Hepatocyte (in vitro differentiated cells): Measurements from ENCODE around the gene CDRT4. TPM values are rescaled to one million over a fixed set of nuclear protein-coding genes. Genes with fewer than 3 reads are reported as not detected.
"Not testable (repeated sequence)": the region's sequence is repeated elsewhere in the genome, so short reads cannot be mapped to it uniquely, and the experiment has no call there.

Source experiments
- DNase-seq: peaks from one replicate; pipeline ENCODE4 v3.0.0-alpha.2; 2016; ENCODE audit warnings: low spot score
- H2AFZ ChIP-seq: fragments of 200-600 bp; sonication (generic); 2 replicates; pipeline ENCODE4 v1.6.0; 2016; ENCODE audit warnings: antibody characterized with exemption, mild to moderate bottlenecking
- H3K27ac ChIP-seq: fragments of 200-600 bp; sonication (generic); 2 replicates; pipeline ENCODE4 v1.5.1; 2016; ENCODE audit warnings: mild to moderate bottlenecking
- H3K27me3 ChIP-seq: fragments of 200-600 bp; sonication (generic); 2 replicates; pipeline ENCODE4 v1.6.1; 2016
- H3K36me3 ChIP-seq: fragments of 200-600 bp; sonication (generic); replicated peaks from 2 replicates; pipeline ENCODE4 v1.5.1; 2016; ENCODE audit warnings: low read depth; ENCODE audit not compliant: insufficient read depth
- H3K4me1 ChIP-seq: fragments of 200-600 bp; sonication (generic); 2 replicates; pipeline ENCODE4 v1.5.1; 2016; ENCODE audit warnings: mild to moderate bottlenecking, moderate library complexity; ENCODE audit not compliant: insufficient read depth
- H3K4me2 ChIP-seq: fragments of 200-600 bp; sonication (generic); 2 replicates; pipeline ENCODE4 v1.6.0; 2016
- H3K4me3 ChIP-seq: fragments of 200-600 bp; sonication (generic); 2 replicates; pipeline ENCODE4 v1.5.1; 2016; ENCODE audit warnings: mild to moderate bottlenecking
- H3K79me2 ChIP-seq: fragments of 200-600 bp; sonication (generic); 2 replicates; pipeline ENCODE4 v1.6.0; 2017; ENCODE audit warnings: mild to moderate bottlenecking
- H3K9me2 ChIP-seq: fragments of 200-600 bp; sonication (generic); replicated peaks from 2 replicates; pipeline ENCODE4 v1.6.0; 2017; ENCODE audit warnings: mild to moderate bottlenecking; ENCODE audit not compliant: insufficient read depth
- H3K9me3 ChIP-seq: fragments of 200-600 bp; sonication (generic); 2 replicates; pipeline ENCODE4 v1.5.1; 2016; ENCODE audit warnings: low read depth, mild to moderate bottlenecking
- H4K20me1 ChIP-seq: fragments of 200-600 bp; sonication (generic); 2 replicates; pipeline ENCODE4 v1.6.0; 2016; ENCODE audit warnings: mild to moderate bottlenecking; ENCODE audit not compliant: insufficient read depth, poor library complexity, severe bottlenecking
- CTCF ChIP-seq: fragments of 200-600 bp; sonication (generic); IDR thresholded peaks from 2 replicates; pipeline ENCODE4 v1.5.1; 2016; ENCODE audit warnings: antibody characterized with exemption, mild to moderate bottlenecking; ENCODE audit not compliant: poor library complexity
- EZH2 ChIP-seq: fragments of 200-600 bp; sonication (generic); IDR thresholded peaks from 2 replicates; pipeline ENCODE4 v1.6.1; 2016; ENCODE audit warnings: antibody characterized with exemption, mild to moderate bottlenecking, borderline replicate concordance
- EZH2phosphoT487 ChIP-seq: fragments of 200-600 bp; sonication (generic); IDR thresholded peaks from one replicate; pipeline ENCODE4 v1.6.1; 2018; ENCODE audit warnings: antibody characterized with exemption, mild to moderate bottlenecking, low read depth, moderate library complexity; ENCODE audit not compliant: unreplicated experiment, severe bottlenecking
- whole genome bisulfite sequencing: methylation state at CpG from one replicate; pipeline ENCODE4 v1.1.6; 2016; ENCODE audit warnings: low lambda C conversion rate; ENCODE audit errors: missing lambda C conversion rate; 5-methylcytosine and 5-hydroxymethylcytosine counted together
- polyA plus RNA-seq: library from polyadenylated mRNA; unstranded; fragments of >200 nt; fragmentation: Nextera tagmentation; extraction: Ambion mirVana; gene quantifications from 2 replicates; pipeline ENCODE4 v1.2.1, GENCODE V29; 2016
- total RNA-seq: library from RNA; depleted of rRNA; stranded (reverse); fragments of >200 nt; gene quantifications from 2 replicates; pipeline ENCODE4 v1.2.3, GENCODE V29; 2014

The CDRT4 gene
- total and polyA plus RNA-seq, 2 experiments from 2014 or later = 2.7 to 9.6 TPM

- Histone ChIP-seq H3K79me2 (peaks cover 5% of the 10 kb centered on the region), H2AFZ (no peak overlapping the region), H3K4me1 (no peaks in the 10 kb centered on the region), H3K9me3 (no peaks in the 10 kb centered on the region), H3K27me3 (no peaks in the 10 kb centered on the region), H3K36me3 (no peaks in the 10 kb centered on the region), H3K4me3 (no peak overlapping the region), H3K4me2 (no peak overlapping the region), H4K20me1 (no peaks in the 10 kb centered on the region), H3K9me2 (no peaks in the 10 kb centered on the region), H3K27ac (no peak overlapping the region)
- 98% methylated on average over 9 of the region's 9 CpGs for WGBS
- TF ChIP-seq CTCF = no peak
- no peak for TF ChIP-seq EZH2phosphoT487
- TF ChIP-seq EZH2 = no peak
- DNase-seq = no peak
Measured at GRCh38 chr17:15507001-15507400, 39.6 kb upstream of the CDRT4 start.

- not testable (repeated sequence) for H3K36me3 ChIP-seq
- WGBS = 95% methylated on average over 25 of the region's 32 CpGs
Measured at GRCh38 chr17:15505708-15506107, 38.3 kb upstream of the CDRT4 start.

GRCh38 chr17:15503731-15504130 is 36.3 kb upstream of the CDRT4 start:
- Histone ChIP-seq H3K4me2 (no peak overlapping the region), H3K27me3 (no peaks in the 10 kb centered on the region), H3K4me3 (no peak overlapping the region), H3K27ac (no peak overlapping the region), H3K4me1 (no peaks in the 10 kb centered on the region), H3K9me3 (no peaks in the 10 kb centered on the region), H3K36me3 (no peaks in the 10 kb centered on the region), H3K79me2 (no peaks in the 10 kb centered on the region), H2AFZ (no peak overlapping the region), H3K9me2 (no peaks in the 10 kb centered on the region), H4K20me1 (no peaks in the 10 kb centered on the region)
- TF ChIP-seq EZH2phosphoT487 (no peak), EZH2 (no peak), CTCF (no peak)
- DNase-seq = no peak
- WGBS = 96% methylated on average over 2 of the region's 2 CpGs

More at GRCh38 chr17:15505708-15506107, 38.3 kb upstream of the CDRT4 start:
- not testable (repeated sequence) for H3K9me3 ChIP-seq, H3K4me2 ChIP-seq, H3K27ac ChIP-seq, H2AFZ ChIP-seq, H3K79me2 ChIP-seq, H3K27me3 ChIP-seq, H3K4me3 ChIP-seq, H4K20me1 ChIP-seq, H3K4me1 ChIP-seq, DNase-seq, H3K9me2 ChIP-seq

- peak overlapping the region; percentile 59 for H3K4me2 ChIP-seq
- DNase-seq = peak; percentile 92
- TF ChIP-seq CTCF (peak; percentile 90), EZH2phosphoT487 (no peak), EZH2 (no peak)
- no peaks in the 10 kb centered on the region for H4K20me1 ChIP-seq
- H3K4me1 ChIP-seq = no peaks in the 10 kb centered on the region
- H3K27ac ChIP-seq = peak overlapping the region; percentile 70
- no peaks in the 10 kb centered on the region for H3K9me3 ChIP-seq
- no peaks in the 10 kb centered on the region for H3K79me2 ChIP-seq
- H3K27me3 ChIP-seq = no peaks in the 10 kb centered on the region
- no peaks in the 10 kb centered on the region for H3K36me3 ChIP-seq
- H2AFZ ChIP-seq = no peak overlapping the region
- 44% methylated on average over 32 of the region's 32 CpGs for WGBS
- no peaks in the 10 kb centered on the region for H3K9me2 ChIP-seq
- no peak overlapping the region for H3K4me3 ChIP-seq
Measured at GRCh38 chr17:15502369-15503112, 35.1 kb upstream of the CDRT4 start.
